HG02973 (cell line): ENCODE results near the gene CCDC6.

Experiments used
- ATAC-seq: cut with Tn5 transposase; IDR thresholded peaks from one replicate; pipeline ENCODE4 v1.9.1; 2021; ENCODE audit warnings: moderate library complexity; ENCODE audit not compliant: unreplicated experiment

The CCDC6 gene

DNA sequence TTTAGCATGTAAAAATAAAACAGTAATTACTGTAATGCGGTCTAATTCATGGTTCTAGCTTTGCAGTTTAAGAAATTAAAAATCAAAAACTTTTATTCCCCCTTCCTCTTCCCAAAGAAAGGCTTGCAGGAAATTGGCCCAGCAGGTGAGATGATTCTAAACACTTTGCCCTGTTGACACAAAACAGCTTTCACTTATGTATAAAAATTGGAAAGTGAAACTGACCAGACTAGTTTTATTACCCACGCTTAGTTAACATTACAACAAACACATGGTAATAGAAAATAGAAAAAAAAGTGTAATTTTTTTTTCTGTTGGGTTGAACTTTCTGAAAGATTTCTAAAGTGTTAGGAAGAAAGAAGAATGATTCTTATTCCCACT lies 1.2 kb upstream of the CCDC6 start:
- no peak for ATAC-seq

DNA sequence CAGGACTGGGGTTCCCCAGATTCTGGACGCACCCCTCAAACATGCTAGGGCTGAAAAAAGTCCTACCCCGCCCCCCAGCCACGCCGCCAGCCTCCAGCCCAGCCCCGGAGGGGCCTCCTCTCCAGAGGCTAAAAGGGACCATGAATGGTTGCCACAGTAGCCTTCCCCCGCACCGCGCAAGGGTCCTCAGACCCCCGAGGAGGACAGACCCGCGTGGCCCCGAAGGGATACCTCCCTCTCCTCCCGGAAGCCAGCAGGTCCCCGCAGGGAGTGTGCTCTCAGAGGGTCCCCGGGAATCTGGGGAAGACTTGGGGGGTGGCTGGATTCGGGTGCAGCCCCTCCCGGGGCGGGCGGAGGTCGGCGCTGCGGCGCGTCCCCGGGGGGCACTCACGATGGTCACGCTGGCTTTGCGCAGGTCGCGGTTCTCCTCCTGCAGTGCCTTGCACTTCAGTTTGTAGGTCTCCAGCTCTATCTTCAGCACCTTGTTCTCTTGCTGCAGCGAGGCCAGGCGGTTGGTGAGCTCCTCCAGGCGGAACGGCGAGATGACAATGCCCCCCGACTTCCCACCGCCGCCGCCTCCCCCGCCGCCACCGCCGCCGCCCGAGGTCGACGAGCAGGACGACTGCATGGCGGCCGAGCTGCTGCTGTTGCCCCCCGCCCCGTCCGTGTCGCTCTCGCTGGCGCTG lies 482 bp downstream of the CCDC6 start:
- ATAC-seq = no peak

DNA sequence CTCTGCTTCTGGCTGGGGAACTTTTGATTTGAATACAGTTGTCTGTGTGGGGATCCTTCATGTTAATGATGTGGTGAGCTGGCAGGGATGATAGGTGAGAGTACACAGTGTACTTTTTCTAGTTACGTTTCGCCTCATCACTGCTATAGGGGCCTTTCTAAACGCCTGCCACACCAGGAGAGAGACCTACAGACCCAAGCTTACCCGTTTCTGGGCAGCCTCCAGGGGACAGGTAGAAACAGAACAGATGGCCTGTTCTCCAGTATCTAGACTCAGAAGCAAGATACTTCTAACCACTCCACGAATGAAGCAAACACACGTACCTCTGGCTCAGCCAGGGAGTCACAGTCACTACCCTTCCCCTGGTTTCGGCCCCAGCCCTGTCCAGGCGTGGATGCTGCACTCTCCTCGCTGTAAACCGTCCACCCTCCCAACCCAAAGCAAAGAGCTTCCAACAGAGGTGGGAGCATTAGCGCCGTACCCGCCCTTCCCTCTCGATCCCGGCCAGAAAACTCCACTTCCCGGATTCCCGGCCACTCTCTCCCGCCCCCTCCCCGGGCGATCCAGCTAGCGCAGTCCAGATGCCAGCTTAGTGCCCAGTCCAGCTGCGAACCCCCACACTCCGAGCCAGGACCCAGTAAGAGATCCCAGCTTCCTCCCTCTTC lies 1.2 kb downstream of the CCDC6 start:
- ATAC-seq = peak; percentile 46

DNA sequence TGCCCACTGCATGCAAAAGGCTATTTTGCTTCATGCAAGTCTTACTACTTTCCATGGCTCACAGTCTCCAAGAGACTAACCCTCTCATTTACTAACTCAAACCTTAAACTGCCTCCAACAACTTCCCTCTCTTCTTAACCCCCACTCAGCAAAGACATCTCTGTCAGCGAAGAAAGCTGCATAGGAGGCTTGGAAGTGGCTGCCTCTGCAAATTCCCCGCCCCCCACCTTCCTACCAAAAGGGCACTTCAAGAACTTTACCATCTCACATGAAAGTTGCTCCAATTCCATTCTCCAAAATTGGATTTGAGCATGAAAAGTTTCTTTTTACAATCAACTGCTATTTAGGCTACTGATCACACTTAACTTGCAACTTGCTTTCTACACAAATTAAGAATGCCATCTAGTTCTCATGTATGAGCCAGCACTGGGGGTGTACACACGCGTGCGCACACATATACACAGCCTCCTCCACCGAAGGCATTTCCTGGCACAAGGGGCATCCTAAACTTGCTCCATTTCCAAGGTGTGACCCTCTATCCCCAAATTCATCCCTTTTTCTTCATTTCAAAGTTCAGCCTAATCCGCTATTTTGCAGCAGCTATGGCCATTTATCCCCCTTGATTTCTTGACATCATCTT lies 1.8 kb downstream of the CCDC6 start:
- no peak for ATAC-seq

DNA sequence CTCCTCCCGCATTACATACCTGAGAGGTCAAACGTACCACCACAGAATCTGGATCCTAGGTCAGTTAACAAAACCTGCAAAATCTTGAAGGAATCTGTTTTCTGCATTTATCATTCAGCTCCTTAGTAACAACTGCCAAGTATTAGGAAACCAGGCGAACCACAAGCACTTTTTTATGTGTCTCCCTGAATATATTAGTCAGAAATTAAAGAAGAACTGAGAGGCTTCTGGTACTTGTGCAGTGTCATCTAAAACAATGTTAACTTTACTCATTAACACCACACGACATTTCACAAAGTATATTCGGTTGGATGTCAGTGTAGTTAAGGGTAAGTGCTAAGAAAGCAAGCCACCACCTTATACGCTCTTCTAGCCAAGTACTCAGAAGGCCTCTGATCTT lies 2.5 kb downstream of the CCDC6 start:
- ATAC-seq = no peak

DNA sequence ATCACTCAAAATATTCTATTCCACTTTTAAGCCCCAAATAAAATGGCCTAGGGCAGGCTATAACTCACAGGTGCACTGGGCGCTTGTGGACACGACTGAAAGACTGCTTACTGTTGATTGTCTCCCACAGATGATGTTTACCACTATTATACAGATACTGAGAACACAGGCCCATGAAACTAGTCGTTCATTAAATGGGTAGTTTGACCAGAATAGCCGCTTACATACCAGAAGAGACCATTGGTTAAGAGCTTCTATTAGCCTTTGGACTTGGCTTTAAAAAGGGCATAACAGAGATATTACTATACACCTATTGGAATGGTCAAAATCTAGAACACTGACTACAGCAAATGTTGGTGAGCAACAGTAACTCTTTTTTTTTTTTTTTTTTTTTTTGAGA lies 4.3 kb downstream of the CCDC6 start:
- ATAC-seq = no peak

DNA sequence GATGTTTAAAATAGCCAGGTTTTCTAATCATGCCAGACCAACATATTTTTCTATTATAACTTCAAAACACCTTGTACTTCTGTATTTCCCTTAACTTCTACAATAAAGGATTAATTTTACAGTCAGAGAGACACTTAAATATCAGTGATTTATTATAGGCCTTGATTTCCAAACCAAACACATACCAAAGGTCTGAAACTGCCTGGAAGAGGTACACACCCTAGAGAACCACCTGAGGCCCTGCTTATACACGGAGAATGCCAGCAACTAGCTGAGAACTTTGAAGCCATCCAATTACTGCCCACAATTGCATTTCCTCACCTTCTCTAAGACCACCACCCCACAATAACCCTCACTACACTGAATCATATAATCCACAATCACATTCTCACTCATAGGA lies 4.9 kb downstream of the CCDC6 start:
- no peak for ATAC-seq

DNA sequence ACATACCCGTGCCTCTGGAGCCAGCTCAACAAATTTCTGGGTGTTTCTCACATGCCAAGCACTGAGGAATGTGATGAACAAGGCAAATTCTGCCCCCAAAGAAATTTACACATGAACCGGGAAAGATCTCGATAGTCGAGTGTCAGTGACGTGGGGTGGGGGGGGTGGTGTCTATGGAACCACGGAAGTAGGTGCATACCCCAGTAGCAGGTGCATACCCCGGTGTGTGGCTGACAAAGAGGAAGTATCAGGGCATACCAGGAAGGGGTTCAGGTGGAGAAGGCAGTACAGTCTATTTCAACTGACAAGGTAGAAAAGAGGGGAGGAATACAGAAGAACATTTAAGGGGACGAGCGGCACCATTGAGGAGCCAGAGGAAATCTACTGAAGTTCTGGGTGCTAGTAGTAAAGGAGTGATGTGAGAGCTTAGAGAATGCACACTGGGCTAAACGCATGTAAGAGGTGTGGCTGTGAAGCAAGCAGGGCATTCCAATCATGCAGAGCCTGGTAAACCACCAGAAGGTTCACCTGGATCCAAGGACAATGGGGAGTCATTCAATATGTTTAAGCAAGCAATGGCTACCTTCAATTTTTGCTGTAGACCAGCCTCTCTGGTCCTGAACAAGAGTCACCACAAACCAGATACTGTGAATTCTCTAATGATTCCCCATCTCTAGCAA lies 6.2 kb downstream of the CCDC6 start:
- ATAC-seq = no peak

DNA sequence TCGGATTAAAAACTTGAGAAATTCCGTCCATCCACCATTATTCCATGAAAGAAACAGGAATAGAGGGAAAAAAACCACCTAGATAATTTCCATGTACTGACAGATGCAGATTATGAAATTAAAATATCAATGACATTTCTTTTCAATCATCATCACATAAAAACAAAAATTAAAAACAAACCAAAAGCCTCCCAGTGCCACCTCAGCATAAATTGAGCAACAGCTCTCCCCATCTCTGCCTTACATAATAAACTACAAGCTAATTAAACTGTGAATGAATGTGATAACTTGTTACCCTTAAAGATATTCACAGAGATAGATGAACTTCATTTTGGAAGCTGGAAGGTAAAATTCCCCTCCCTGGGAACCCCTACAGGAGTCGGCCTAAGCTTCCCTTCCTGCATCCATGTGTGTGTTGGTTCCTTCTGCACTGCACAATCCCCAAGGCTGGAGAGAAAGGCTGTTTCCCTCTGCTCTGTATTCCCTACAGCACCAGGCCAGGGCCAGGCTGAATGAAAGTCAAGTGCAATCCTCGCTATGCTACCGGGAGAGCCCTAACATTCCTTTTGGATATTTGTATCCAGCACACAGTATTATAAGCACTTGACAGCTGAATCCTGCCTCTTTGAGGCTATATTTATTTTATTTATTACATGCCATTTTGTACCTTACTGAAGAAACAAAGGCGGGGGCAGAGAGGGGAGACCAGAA lies 8.1 kb downstream of the CCDC6 start:
- no peak for ATAC-seq

DNA sequence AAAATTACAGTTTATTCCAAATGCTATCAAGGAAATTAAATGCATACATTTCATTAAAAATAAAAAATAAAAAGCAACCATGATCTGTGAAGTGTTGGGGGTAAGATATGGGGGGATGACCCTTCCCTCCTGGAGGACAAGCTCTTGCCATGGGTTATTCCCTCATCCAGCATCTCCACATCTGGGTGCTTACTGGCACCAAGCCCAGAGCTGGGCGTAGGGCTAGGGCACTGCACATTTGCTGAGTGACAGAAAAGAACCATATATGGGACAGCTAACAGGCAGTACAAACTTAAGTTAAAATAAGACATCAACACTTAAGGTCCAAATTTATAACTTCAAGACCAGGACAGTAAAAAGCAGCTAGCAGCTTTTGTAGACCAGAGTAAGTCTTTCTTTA lies 10.2 kb downstream of the CCDC6 start:
- no peak for ATAC-seq

DNA sequence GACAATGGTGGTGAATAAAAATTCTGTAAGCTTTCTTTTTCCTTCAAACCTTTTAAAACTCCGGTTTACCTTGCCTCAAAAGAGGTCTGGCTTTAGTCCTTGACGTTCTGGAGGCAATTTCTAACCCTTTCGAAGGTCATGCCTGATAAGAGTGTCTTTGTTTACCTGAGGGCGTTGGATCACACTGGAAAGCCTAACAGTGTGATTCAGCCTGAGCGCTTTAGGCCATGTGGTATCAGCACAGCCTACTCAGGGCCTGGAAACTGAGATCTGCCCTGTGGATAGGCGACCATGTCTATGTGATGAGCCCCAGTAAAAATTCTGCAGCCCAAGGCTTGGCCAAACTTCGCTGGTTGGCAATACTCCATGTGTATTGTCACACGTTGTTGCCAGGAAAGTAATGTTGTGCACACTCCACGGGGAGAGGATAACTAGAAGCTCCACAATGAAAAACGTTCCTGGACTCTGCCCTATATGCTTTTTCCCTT lies 10.7 kb downstream of the CCDC6 start:
- ATAC-seq = no peak

DNA sequence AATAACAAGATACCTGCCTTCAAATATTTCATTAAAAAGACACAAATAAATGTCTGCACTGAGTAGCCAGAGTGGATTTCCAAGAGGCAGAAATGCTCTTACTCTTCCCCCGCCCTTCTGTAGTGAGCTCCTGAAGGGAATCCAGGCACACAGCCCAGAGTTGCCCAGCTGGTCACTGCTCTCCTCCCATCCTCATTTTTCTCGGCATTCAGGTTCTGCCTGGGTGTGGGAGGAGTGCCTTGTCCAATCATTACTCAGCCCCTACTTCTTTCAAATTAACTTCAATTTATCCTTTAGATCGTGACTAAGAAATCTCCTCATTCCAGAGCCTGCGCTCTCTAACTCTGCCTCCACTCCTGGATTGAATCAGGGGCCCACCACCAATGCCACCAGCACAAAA lies 12.2 kb downstream of the CCDC6 start:
- no peak for ATAC-seq

DNA sequence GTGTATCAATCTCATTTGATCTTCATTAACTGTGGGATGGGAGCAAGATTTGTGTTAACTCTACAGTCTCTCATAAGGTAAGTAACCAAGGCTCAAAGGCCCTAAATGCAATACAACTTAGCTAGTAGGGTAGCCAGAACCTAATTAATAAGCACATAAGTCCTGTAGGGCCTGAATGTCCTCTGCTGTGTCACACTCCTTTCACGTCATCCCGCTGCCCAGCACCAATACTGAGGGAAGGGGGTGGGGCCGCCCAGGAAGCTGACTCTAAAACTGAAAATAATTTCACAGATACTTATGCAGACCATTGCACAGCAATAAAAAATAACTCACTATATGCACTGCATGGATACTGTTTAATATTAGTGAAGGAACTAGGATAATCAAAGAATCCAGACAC lies 13.7 kb downstream of the CCDC6 start:
- ATAC-seq = no peak

DNA sequence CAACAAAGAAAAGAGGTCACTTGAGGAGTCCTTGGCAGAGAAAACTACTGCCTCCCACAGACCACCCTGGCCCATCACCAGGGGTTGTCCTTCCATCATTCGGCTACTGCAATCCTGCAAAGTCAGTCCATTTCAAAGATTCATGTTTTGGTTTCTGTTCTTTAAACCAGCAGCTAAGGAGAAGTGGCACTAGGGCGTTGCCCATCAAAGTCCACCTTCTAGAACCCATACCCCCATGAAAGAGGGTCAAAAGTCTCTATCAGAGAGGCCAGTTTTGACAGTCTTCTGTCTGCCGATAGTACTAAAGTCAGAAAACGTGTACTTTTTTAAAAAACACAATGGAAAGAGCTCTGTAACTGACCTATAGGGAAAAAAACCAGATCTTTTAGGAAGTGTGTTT lies 14.4 kb downstream of the CCDC6 start:
- no peak for ATAC-seq

DNA sequence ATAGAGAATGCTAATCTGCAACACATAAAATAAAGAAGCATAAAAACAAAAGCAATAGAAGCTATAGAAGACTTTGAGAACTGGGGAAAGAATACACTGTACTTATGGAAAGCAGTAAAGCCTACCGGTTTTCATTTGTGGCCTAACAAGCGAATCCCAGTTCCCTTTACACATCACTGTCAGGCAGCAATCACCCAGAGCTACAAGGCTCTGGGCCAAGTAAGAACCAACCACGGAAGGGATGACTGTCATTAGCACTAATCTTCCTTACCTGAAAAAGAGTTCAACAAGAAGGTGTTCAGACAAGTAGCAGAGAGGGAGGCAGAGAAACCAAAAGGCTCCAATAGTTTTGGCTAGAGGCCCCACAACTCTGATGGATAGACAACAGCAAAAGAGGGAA lies 15.0 kb downstream of the CCDC6 start:
- ATAC-seq = no peak

DNA sequence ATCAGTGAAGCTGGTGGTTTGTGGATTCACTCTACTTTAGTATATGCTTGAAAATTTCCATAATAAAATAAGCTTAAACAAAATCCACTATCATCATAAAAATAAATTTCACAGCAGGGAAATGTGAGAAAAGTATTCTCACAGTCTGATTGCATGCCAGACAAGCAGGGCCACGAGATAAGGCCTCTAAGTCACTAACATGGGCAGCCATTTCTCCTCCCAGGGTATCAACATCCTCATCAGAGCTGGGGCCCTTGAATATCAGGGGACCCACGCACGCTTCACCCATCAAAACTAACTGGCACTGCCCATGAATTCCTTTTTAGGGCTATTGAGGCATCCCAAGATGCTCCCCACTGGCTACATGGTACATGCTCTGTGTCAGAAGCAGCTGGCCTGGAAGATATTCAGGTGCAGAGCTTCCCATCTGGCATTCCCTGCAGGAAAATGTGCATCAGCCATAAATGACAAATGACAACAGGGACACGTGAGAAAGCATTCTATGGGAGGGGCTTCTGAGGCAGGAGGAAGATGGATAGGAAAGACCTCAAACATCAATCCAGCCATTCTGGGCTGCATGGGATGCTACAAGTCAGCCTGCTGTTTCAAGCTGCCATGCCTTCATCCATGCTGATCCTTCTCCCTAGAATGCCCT lies 17.4 kb downstream of the CCDC6 start:
- no peak for ATAC-seq

DNA sequence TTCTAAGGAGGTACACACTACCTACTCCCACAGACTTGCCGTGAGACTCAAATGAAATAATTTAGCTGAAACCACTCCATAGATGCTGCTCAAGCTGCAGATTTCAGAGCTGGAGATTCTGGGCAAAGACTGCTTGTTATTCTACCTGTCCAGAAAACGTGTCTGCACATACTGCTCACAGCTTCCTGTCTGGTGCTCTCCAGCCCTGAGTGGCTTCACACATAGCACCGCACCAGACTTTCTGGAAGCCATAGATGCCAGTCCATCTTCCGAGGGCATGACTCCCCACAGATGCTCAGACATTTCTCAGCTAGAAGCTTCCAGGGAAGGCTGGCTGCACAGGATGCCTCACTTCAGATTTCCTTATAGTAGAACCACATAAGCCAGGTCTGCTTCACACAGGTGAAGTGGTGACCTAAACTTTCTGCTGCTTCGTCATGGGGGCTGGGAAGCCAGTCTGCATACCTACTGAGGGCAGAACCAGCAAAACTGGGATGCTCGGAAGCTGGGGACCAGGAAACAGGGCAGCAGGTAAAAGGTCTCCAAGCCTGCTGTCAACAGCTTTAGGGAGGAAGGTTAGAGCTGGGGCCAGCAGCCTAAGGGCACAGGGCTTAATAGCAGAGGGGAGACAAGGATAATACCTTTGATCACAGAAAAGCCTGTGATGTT lies 18.2 kb downstream of the CCDC6 start:
- no peak for ATAC-seq

DNA sequence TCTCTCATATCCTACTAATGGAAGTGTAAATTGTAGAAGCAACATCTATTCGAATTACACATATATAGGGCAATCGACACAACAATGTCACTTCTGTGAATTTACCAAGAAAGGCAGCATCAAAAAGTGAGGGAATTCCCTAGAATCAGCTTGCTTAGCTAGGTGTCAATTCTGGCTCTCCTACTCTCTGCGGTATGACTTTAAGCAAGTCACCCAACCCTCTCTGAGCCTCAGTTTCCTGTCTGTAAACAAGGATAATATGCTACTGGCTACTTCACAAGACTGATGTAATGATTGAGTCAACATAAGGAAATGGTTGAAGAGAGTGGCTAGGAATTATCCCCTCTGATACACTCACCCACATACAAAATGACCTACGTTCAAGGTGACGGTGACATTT lies 19.4 kb downstream of the CCDC6 start:
- no peak for ATAC-seq

DNA sequence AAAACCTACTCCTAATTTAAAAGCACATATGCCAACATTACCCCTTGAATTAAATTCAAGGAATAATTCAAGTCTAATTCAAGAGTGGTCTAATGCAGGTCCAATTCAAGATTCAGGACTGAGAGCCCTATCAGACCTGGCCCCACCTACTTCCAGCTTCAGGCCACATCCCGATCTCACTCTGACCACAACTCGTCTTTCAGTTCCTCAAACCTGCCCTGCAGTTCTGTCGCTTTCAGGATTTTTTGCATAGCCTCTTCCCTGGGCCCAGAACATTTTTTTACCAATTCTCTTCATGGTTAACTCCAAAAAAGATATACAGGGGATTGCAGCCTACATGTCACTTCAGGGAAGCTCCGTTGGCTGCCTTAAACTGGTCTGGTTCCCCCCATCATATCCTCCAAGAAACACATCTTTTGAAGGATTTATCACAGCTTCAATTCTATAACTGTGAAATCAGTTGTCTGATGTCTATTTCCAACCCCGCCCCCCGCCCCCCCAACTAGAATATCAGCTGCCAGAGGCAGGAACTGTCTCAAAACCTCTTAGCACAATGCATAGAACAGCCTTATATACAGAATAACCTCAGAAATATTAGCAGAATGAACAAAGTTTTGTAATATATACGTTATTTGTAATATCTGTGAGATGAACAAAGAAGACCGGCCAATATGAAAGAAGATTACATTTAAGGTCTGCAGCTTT lies 20.8 kb downstream of the CCDC6 start:
- ATAC-seq = peak; percentile 80
